ENCODE results near the gene LMNTD2. TPM values are rescaled to one million over a fixed set of nuclear protein-coding genes. Genes with fewer than 3 reads are reported as not detected.

Gene LMNTD2
- total RNA-seq, 1 donor from 2014 or later: 2.2 TPM

GRCh38 chr11:596374-596773 is 35.8 kb upstream of the LMNTD2 start:
- no peak for TF ChIP-seq CTCF (conservative IDR thresholded peaks at IDR 0.05; ENCODE audit: low read depth, low read length)
- DNase-seq (ENCODE audit: low read depth): no peak

GRCh38 chr11:595400-595799 is 34.9 kb upstream of the LMNTD2 start:
- TF ChIP-seq CTCF (conservative IDR thresholded peaks at IDR 0.05; ENCODE audit: low read depth, low read length): no peak
- DNase-seq (ENCODE audit: low read depth): no peak
- no peak overlapping the region for H3K4me3 ChIP-seq (ENCODE audit: low read depth, low read length)

More at GRCh38 chr11:596374-596773, 35.8 kb upstream of the LMNTD2 start:
- no peak overlapping the region for H3K4me3 ChIP-seq (ENCODE audit: low read depth, low read length)

GRCh38 chr11:593347-593746 is 32.8 kb upstream of the LMNTD2 start:
- no peak for TF ChIP-seq CTCF (conservative IDR thresholded peaks at IDR 0.05; ENCODE audit: low read depth, low read length)
- no peak for DNase-seq (ENCODE audit: low read depth)
- no peak overlapping the region for H3K4me3 ChIP-seq (ENCODE audit: low read depth, low read length)

- no peak for DNase-seq (ENCODE audit: low read depth)
- no peak overlapping the region for H3K4me3 ChIP-seq (ENCODE audit: low read depth, low read length)
- TF ChIP-seq CTCF (conservative IDR thresholded peaks at IDR 0.05; ENCODE audit: low read depth, low read length): no peak
Measured at GRCh38 chr11:592918-593317, 32.4 kb upstream of the LMNTD2 start.

GRCh38 chr11:592501-592900 is 32.0 kb upstream of the LMNTD2 start:
- no peak overlapping the region for H3K4me3 ChIP-seq (ENCODE audit: low read depth, low read length)
- no peak for TF ChIP-seq CTCF (conservative IDR thresholded peaks at IDR 0.05; ENCODE audit: low read depth, low read length)
- no peak for DNase-seq (ENCODE audit: low read depth)

- no peak for TF ChIP-seq CTCF (conservative IDR thresholded peaks at IDR 0.05; ENCODE audit: low read depth, low read length)
- DNase-seq (ENCODE audit: low read depth): no peak
- no peak overlapping the region for H3K4me3 ChIP-seq (ENCODE audit: low read depth, low read length)
Measured at GRCh38 chr11:590997-591396, 30.5 kb upstream of the LMNTD2 start.

- no peak for DNase-seq (ENCODE audit: low read depth)
- no peak overlapping the region for H3K4me3 ChIP-seq (ENCODE audit: low read depth, low read length)
- TF ChIP-seq CTCF (conservative IDR thresholded peaks at IDR 0.05; ENCODE audit: low read depth, low read length): no peak
Measured at GRCh38 chr11:589798-590197, 29.3 kb upstream of the LMNTD2 start.
